Measurements from ENCODE around the gene PTPRN2. TPM values are rescaled to one million over a fixed set of nuclear protein-coding genes. Genes with fewer than 3 reads are reported as not detected.

PTPRN2 gene
- total RNA-seq, 1 experiment from 2014 or later = 0.11 TPM

DNA sequence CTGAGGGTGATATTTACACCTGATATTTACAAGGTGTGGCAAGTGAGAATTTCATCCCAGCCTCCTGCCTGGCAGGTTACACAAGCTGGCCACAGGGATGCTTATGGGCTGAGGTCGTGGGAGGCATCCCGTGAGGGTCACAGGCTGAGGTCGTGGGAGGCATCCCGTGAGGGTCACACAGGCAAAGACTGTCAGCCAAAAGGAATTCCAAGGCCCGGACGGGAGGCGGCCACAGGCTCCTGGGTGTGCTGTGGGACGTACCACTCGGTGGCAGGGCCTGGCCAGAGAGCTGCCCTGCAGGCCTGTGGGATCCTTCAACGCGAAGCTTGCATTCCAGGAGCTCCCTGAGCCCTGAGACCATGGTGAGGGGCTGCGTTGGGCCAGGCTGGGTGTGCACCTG lies 790.3 kb downstream of the PTPRN2 start:
- H3K4me1 ChIP-seq (ENCODE audit: insufficient read depth, low read length, poor library complexity, severe bottlenecking) = no peaks in the 10 kb centered on the region
- CTCF ChIA-PET = no interaction called here
- no peak overlapping the region for H3K4me3 ChIP-seq (ENCODE audit: low read depth, low read length, poor library complexity, severe bottlenecking)
- POLR2A ChIA-PET (ENCODE audit: low non-redundant PET) = no interaction called here
- no peaks in the 10 kb centered on the region for H3K9me3 ChIP-seq (ENCODE audit: low read depth, low read length, poor library complexity, severe bottlenecking)
- no TSS peak for BruUV-seq (replicated peaks)
- TF ChIP-seq EZH2 (IDR thresholded peaks at IDR 0.05; ENCODE audit: borderline replicate concordance, low read depth, low read length, poor library complexity, severe bottlenecking) = no peak
- TF ChIP-seq CTCF (conservative IDR thresholded peaks at IDR 0.05; ENCODE audit: low read depth, low read length) = no peak
- DNase-seq (ENCODE audit: low spot score) = no peak
- H3K27ac ChIP-seq (ENCODE audit: low read depth, low read length, poor library complexity, severe bottlenecking) = no peak overlapping the region
- H3K36me3 ChIP-seq (ENCODE audit: insufficient read depth, low read length, poor library complexity, severe bottlenecking) = no peaks in the 10 kb centered on the region
- H3K27me3 ChIP-seq (replicated peaks; ENCODE audit: insufficient read depth, low read depth, low read length, poor library complexity) = no peaks in the 10 kb centered on the region
- intact Hi-C loops (cut with micrococcal nuclease; ENCODE audit: unreplicated experiment) = no loop called here

DNA sequence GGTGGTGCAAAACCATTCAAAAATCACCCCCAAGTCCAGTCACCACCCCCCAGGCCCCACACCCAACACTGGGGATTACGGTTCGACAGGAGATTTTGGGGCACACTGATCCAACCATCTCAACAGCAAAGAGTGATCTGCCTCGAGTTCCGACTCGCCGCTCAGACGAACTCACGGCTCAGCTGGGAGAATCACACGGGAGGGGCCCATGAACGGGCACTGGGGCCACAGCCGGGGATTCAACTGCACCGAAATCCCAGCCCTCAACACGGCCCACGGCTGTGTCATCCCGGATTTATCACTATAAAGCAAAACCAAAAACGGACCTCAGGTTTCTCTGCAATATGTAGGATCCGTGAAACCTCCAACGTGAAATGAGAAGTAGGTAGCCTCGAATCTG lies 790.8 kb downstream of the PTPRN2 start:
- Histone ChIP-seq H3K4me1 (ENCODE audit: insufficient read depth, low read length, poor library complexity, severe bottlenecking) (no peaks in the 10 kb centered on the region), H3K27me3 (replicated peaks; ENCODE audit: insufficient read depth, low read depth, low read length, poor library complexity) (no peaks in the 10 kb centered on the region), H3K36me3 (ENCODE audit: insufficient read depth, low read length, poor library complexity, severe bottlenecking) (no peaks in the 10 kb centered on the region), H3K9me3 (ENCODE audit: low read depth, low read length, poor library complexity, severe bottlenecking) (no peaks in the 10 kb centered on the region), H3K4me3 (ENCODE audit: low read depth, low read length, poor library complexity, severe bottlenecking) (no peak overlapping the region), H3K27ac (ENCODE audit: low read depth, low read length, poor library complexity, severe bottlenecking) (no peak overlapping the region)
- ChIA-PET POLR2A (ENCODE audit: low non-redundant PET) (no interaction called here), CTCF (no interaction called here)
- TF ChIP-seq CTCF (conservative IDR thresholded peaks at IDR 0.05; ENCODE audit: low read depth, low read length) (no peak), EZH2 (IDR thresholded peaks at IDR 0.05; ENCODE audit: borderline replicate concordance, low read depth, low read length, poor library complexity, severe bottlenecking) (no peak)
- no TSS peak for BruUV-seq (replicated peaks)
- no peak for DNase-seq (ENCODE audit: low spot score)
- intact Hi-C loops (cut with micrococcal nuclease; ENCODE audit: unreplicated experiment) = no loop called here

- no peaks in the 10 kb centered on the region for H3K9me3 ChIP-seq (ENCODE audit: low read depth, low read length, poor library complexity, severe bottlenecking)
- CTCF ChIA-PET = no interaction called here
Observed at GRCh38 chr7:157795643-157796042, 792.0 kb downstream of the PTPRN2 start.

More at GRCh38 chr7:157795643-157796042, 792.0 kb downstream of the PTPRN2 start:
- no peaks in the 10 kb centered on the region for H3K4me1 ChIP-seq (ENCODE audit: insufficient read depth, low read length, poor library complexity, severe bottlenecking)
- TF ChIP-seq CTCF (conservative IDR thresholded peaks at IDR 0.05; ENCODE audit: low read depth, low read length) = no peak
- TF ChIP-seq EZH2 (IDR thresholded peaks at IDR 0.05; ENCODE audit: borderline replicate concordance, low read depth, low read length, poor library complexity, severe bottlenecking) = no peak
- no peaks in the 10 kb centered on the region for H3K36me3 ChIP-seq (ENCODE audit: insufficient read depth, low read length, poor library complexity, severe bottlenecking)
- no peak overlapping the region for H3K27ac ChIP-seq (ENCODE audit: low read depth, low read length, poor library complexity, severe bottlenecking)
- intact Hi-C loops (cut with micrococcal nuclease; ENCODE audit: unreplicated experiment) = no loop called here
- no peak for DNase-seq (ENCODE audit: low spot score)
- no peaks in the 10 kb centered on the region for H3K27me3 ChIP-seq (replicated peaks; ENCODE audit: insufficient read depth, low read depth, low read length, poor library complexity)
- POLR2A ChIA-PET (ENCODE audit: low non-redundant PET) = no interaction called here
- BruUV-seq (replicated peaks) = no TSS peak
- H3K4me3 ChIP-seq (ENCODE audit: low read depth, low read length, poor library complexity, severe bottlenecking) = no peak overlapping the region

Data from A673 (cell line).